Activated CD8-positive, alpha-beta memory T cell treated with anti-CD3 and anti-CD28 coated beads, Interleukin-2, amount 10 ng/mL, durations not matched to agents 7 days and 5 days (primary cell): Measurements from ENCODE around the gene NDRG2. TPM values are rescaled to one million over a fixed set of nuclear protein-coding genes. Genes with fewer than 3 reads are reported as not detected.
"Not testable (repeated sequence)": the region's sequence is repeated elsewhere in the genome, so short reads cannot be mapped to it uniquely, and the experiment has no call there.

Experiments
- ATAC-seq: fragments of 150-1000 bp; cut with Tn5 transposase; one replicate; pipeline ENCODE4 v1.10.0; 2021; ENCODE audit warnings: moderate library complexity
- CTCF ChIA-PET: fragments of 350-600 bp; sonication (Branson Sonifier 250); formaldehyde crosslinking; loops from one replicate; lab custom pipeline; 2021; ENCODE audit warnings: antibody characterized with exemption; lab: Charles Lee
- DNase-seq: peaks from one replicate; pipeline ENCODE4 v3.0.0-alpha.2; 2020
- H3K27ac Mint-ChIP-seq: one replicate; pipeline ENCODE4 v1.8.0; 2021; ENCODE audit warnings: mild to moderate bottlenecking, mixed read lengths
- H3K27me3 Mint-ChIP-seq: one replicate; pipeline ENCODE4 v1.8.0; 2021; ENCODE audit warnings: mixed read lengths
- H3K36me3 Mint-ChIP-seq: one replicate; pipeline ENCODE4 v1.8.0; 2021; ENCODE audit warnings: mild to moderate bottlenecking, mixed read lengths
- H3K4me1 Mint-ChIP-seq: one replicate; pipeline ENCODE4 v1.8.0; 2021; ENCODE audit warnings: mixed read lengths
- H3K4me3 Mint-ChIP-seq: one replicate; pipeline ENCODE4 v1.8.0; 2021; ENCODE audit warnings: mild to moderate bottlenecking, moderate library complexity, mixed read lengths
- H3K9me3 Mint-ChIP-seq: one replicate; pipeline ENCODE4 v1.8.0; 2022; ENCODE audit warnings: low read depth, mixed read lengths
- total RNA-seq, 2 experiments: library from RNA; stranded (reverse); gene quantifications; one replicate each; pipeline ENCODE4 v1.2.3, GENCODE V29; 2021

The NDRG2 gene
- total RNA-seq, 2 experiments from 2014 or later, result 2.1 to 6.9 TPM

GRCh38 chr14:20989471-20989786 lies 35.4 kb downstream of the NDRG2 start:
- Mint-ChIP-seq H3K27ac (peak overlapping the region; percentile 85), H3K27me3 (peaks cover 2% of the 10 kb centered on the region), H3K4me1 (peaks cover 41% of the 10 kb centered on the region), H3K36me3 (peaks cover 22% of the 10 kb centered on the region), H3K9me3 (no peaks in the 10 kb centered on the region), H3K4me3 (peak overlapping the region; percentile 91)
- CTCF ChIA-PET, result interaction anchor here (0.6 to 2.9 kb wide), 4 partner anchors 16 to 103 kb away, joined by 3 to 27 read pairs (median 4); no protein-coding TSS in a partner anchor
- no peak for DNase-seq
- no peak for ATAC-seq

GRCh38 chr14:20988717-20989470 lies 36.0 kb downstream of the NDRG2 start:
- DNase-seq, result no peak
- no peak for ATAC-seq
- CTCF ChIA-PET, result interaction anchor here (0.6 to 2.9 kb wide), 5 partner anchors 17 to 131 kb away, joined by 3 to 27 read pairs (median 4); no protein-coding TSS in a partner anchor
- peaks cover 17% of the 10 kb centered on the region for H3K36me3 Mint-ChIP-seq
- H3K4me3 Mint-ChIP-seq, result peak overlapping the region; percentile 91
- H3K9me3 Mint-ChIP-seq, result no peaks in the 10 kb centered on the region
- H3K27ac Mint-ChIP-seq, result peak overlapping the region; percentile 52
- H3K27me3 Mint-ChIP-seq, result peaks cover 2% of the 10 kb centered on the region
- peaks cover 39% of the 10 kb centered on the region for H3K4me1 Mint-ChIP-seq

GRCh38 chr14:20986811-20987210 lies 38.0 kb downstream of the NDRG2 start:
- CTCF ChIA-PET, result interaction anchor here (2.9 kb wide), 1 partner anchor 15 kb away, joined by 27 read pairs; no protein-coding TSS in a partner anchor
- H3K4me1 Mint-ChIP-seq, result peaks cover 30% of the 10 kb centered on the region
- H3K36me3 Mint-ChIP-seq, result peaks cover 3% of the 10 kb centered on the region
- ATAC-seq (no peak), DNase-seq (no peak)
- H3K27me3 Mint-ChIP-seq, result peaks cover 2% of the 10 kb centered on the region
- no peak overlapping the region for H3K4me3 Mint-ChIP-seq
- no peaks in the 10 kb centered on the region for H3K9me3 Mint-ChIP-seq
- no peak overlapping the region for H3K27ac Mint-ChIP-seq

GRCh38 chr14:20985650-20986049 lies 39.2 kb downstream of the NDRG2 start:
- not testable (repeated sequence) for H3K36me3 Mint-ChIP-seq, ATAC-seq, H3K27me3 Mint-ChIP-seq, H3K4me3 Mint-ChIP-seq, H3K9me3 Mint-ChIP-seq, DNase-seq, H3K27ac Mint-ChIP-seq
- CTCF ChIA-PET, result interaction anchor here (0.6 to 1.0 kb wide), 2 partner anchors 13 to 14 kb away, joined by 3 read pairs; no protein-coding TSS in a partner anchor
- peaks cover 20% of the 10 kb centered on the region for H3K4me1 Mint-ChIP-seq

- CTCF ChIA-PET, result interaction anchor here (1.0 to 3.6 kb wide), 4 partner anchors 9 to 125 kb away, joined by 3 to 20 read pairs (median 4); no protein-coding TSS in a partner anchor
- Mint-ChIP-seq H3K4me1 (peaks cover 4% of the 10 kb centered on the region), H3K27ac (no peak overlapping the region), H3K36me3 (no peaks in the 10 kb centered on the region), H3K4me3 (no peak overlapping the region), H3K9me3 (no peaks in the 10 kb centered on the region), H3K27me3 (peaks cover 17% of the 10 kb centered on the region)
- ATAC-seq (no peak), DNase-seq (no peak)
Observed at GRCh38 chr14:20982646-20983369, 42.1 kb downstream of the NDRG2 start.

GRCh38 chr14:20980906-20981305 lies 44.0 kb downstream of the NDRG2 start:
- no peaks in the 10 kb centered on the region for H3K36me3 Mint-ChIP-seq
- H3K27ac Mint-ChIP-seq, result no peak overlapping the region
- no peaks in the 10 kb centered on the region for H3K9me3 Mint-ChIP-seq
- CTCF ChIA-PET, result interaction anchor here (1.0 to 1.3 kb wide), 3 partner anchors 9 to 34 kb away, joined by 3 to 7 read pairs (median 3); no protein-coding TSS in a partner anchor
- no peak for DNase-seq
- peaks cover 17% of the 10 kb centered on the region for H3K27me3 Mint-ChIP-seq
- H3K4me1 Mint-ChIP-seq, result peaks cover 2% of the 10 kb centered on the region
- no peak overlapping the region for H3K4me3 Mint-ChIP-seq
- ATAC-seq, result no peak

GRCh38 chr14:20978687-20979086 lies 46.2 kb downstream of the NDRG2 start:
- DNase-seq (no peak), ATAC-seq (no peak)
- no peak overlapping the region for H3K4me3 Mint-ChIP-seq
- no peaks in the 10 kb centered on the region for H3K9me3 Mint-ChIP-seq
- peaks cover 20% of the 10 kb centered on the region for H3K27me3 Mint-ChIP-seq
- CTCF ChIA-PET, result interaction anchor here (0.6 to 2.0 kb wide), 4 partner anchors 8 to 547 kb away, joined by 3 to 5 read pairs (median 4); no protein-coding TSS in a partner anchor
- H3K36me3 Mint-ChIP-seq, result no peaks in the 10 kb centered on the region
- H3K27ac Mint-ChIP-seq, result no peak overlapping the region
- H3K4me1 Mint-ChIP-seq, result no peaks in the 10 kb centered on the region

GRCh38 chr14:20976291-20976690 lies 48.6 kb downstream of the NDRG2 start:
- Mint-ChIP-seq H3K4me1 (peaks cover 5% of the 10 kb centered on the region), H3K27me3 (peaks cover 41% of the 10 kb centered on the region), H3K4me3 (no peak overlapping the region), H3K36me3 (no peaks in the 10 kb centered on the region), H3K27ac (no peak overlapping the region), H3K9me3 (no peaks in the 10 kb centered on the region)
- CTCF ChIA-PET, result interaction anchor here (1.0 kb wide), 1 partner anchor 127 kb away, joined by 3 read pairs; no protein-coding TSS in a partner anchor
- no peak for DNase-seq
- ATAC-seq, result no peak

- CTCF ChIA-PET, result interaction anchor here (1.2 to 4.8 kb wide), 6 partner anchors 9 to 276 kb away, joined by 3 to 67 read pairs (median 4); no protein-coding TSS in a partner anchor
- H3K27ac Mint-ChIP-seq, result no peak overlapping the region
- H3K36me3 Mint-ChIP-seq, result no peaks in the 10 kb centered on the region
- no peak for ATAC-seq
- H3K27me3 Mint-ChIP-seq, result peaks cover 32% of the 10 kb centered on the region
- no peak overlapping the region for H3K4me3 Mint-ChIP-seq
- no peaks in the 10 kb centered on the region for H3K9me3 Mint-ChIP-seq
- peaks cover 12% of the 10 kb centered on the region for H3K4me1 Mint-ChIP-seq
- no peak for DNase-seq
Observed at GRCh38 chr14:20973501-20973900, 51.4 kb downstream of the NDRG2 start.

GRCh38 chr14:20971705-20972021 lies 53.2 kb downstream of the NDRG2 start:
- Mint-ChIP-seq H3K4me3 (peak overlapping the region; percentile 83), H3K27me3 (peaks cover 49% of the 10 kb centered on the region), H3K36me3 (no peaks in the 10 kb centered on the region), H3K9me3 (no peaks in the 10 kb centered on the region), H3K4me1 (peaks cover 12% of the 10 kb centered on the region), H3K27ac (no peak overlapping the region)
- ATAC-seq (no peak), DNase-seq (no peak)
- CTCF ChIA-PET, result interaction anchor here (0.6 to 4.8 kb wide), 38 partner anchors 9 to 506 kb away, joined by 3 to 67 read pairs (median 6); partner anchors contain the start of genes RNASE2, RNASE4, RNASE6 and SLC39A2

- Mint-ChIP-seq H3K9me3 (no peaks in the 10 kb centered on the region), H3K27ac (peak overlapping the region; percentile 22), H3K27me3 (peaks cover 51% of the 10 kb centered on the region), H3K4me3 (peak overlapping the region; percentile 83), H3K36me3 (no peaks in the 10 kb centered on the region), H3K4me1 (peaks cover 12% of the 10 kb centered on the region)
- DNase-seq (peak; percentile 84), ATAC-seq (peak; percentile 90)
- CTCF ChIA-PET, result interaction anchor here (0.6 to 4.8 kb wide), 58 partner anchors 8 to 550 kb away, joined by 3 to 67 read pairs (median 5); partner anchors contain the start of genes RNASE2, RNASE4, RNASE6 and SLC39A2
Observed at GRCh38 chr14:20970983-20971704, 53.7 kb downstream of the NDRG2 start.

- Mint-ChIP-seq H3K27ac (no peak overlapping the region), H3K36me3 (no peaks in the 10 kb centered on the region), H3K4me3 (peak overlapping the region; percentile 83), H3K4me1 (peaks cover 12% of the 10 kb centered on the region), H3K9me3 (no peaks in the 10 kb centered on the region), H3K27me3 (peaks cover 51% of the 10 kb centered on the region)
- CTCF ChIA-PET, result interaction anchor here (0.7 to 4.8 kb wide), 54 partner anchors 8 to 549 kb away, joined by 3 to 67 read pairs (median 5); partner anchors contain the start of genes RNASE2, RNASE4, RNASE6 and SLC39A2
- ATAC-seq, result peak; percentile 5
- DNase-seq, result no peak
Observed at GRCh38 chr14:20970647-20970982, 54.2 kb downstream of the NDRG2 start.
